GM12892 (cell line): Measurements from ENCODE around the gene STEAP4.

Source experiments
- POLR2A ChIP-seq: IDR thresholded peaks from 2 replicates; pipeline ENCODE4 v1.6.1; 2011; ENCODE audit warnings: low read depth, low read length, control low read depth
- POLR2AphosphoS5 ChIP-seq: IDR thresholded peaks from 2 replicates; pipeline ENCODE4 v1.6.1; 2011; ENCODE audit warnings: low read depth, low read length, control low read depth
- TAF1 ChIP-seq: IDR thresholded peaks from 2 replicates; pipeline ENCODE4 v1.6.1; 2011; ENCODE audit warnings: low read depth, mild to moderate bottlenecking, control low read depth, low read length, borderline replicate concordance

DNA sequence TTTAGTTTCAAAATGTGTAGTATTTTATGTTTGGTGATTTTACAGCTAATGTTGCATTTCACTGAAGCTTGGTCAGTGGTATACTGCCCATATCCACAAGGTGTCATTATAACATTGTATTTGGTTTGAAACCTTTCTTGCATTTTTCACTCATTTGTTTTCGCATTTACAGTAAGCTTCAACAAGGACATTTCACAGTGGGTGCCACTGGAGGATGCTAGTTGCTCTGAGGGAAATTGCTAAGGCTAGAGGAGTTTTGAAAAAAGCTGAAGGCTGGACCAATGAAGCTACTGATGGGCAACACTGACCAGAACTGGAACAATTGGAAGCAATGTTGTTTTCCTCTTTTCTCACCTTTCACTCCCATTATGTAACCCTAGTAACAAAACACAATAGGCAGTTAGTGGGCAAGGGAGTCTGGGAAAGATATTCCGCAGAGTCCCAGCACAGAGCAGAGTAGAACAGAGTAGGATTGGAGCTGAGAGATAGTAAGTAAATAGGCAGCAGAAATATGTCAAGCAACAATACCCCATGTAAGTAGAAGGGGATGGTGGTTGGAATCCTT is 63.3 kb downstream of the STEAP4 start:
- no peak for TF ChIP-seq POLR2AphosphoS5
- no peak for TF ChIP-seq TAF1
- TF ChIP-seq POLR2A = no peak
